Measurements from ENCODE around the gene TFDP2. TPM values are rescaled to one million over a fixed set of nuclear protein-coding genes. Genes with fewer than 3 reads are reported as not detected.

The TFDP2 gene
- total and polyA plus RNA-seq, 9 of the 15 experiments (the other 6 are each of a cell fraction or from before 2014, with no cell fraction given) = 95.6 to 179 (median 126) TPM

DNA sequence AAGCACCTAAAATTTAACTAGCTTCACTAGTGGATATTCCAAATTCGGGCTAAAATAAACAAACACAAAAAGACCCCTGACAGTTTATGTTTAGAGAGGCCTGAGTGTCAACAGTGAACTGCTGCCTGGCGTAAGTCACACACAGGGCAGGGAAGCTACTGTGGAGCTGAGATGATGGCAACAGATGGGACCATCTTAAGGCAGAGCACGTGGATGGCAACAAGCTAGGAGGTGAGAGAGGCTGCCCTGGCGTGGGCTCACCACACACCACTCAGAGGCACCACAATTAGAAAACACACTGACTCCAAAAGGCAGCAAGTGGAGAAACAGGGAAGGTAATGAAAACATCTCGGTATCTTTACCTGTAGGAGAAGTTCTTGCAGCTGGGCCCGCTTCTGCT, 179.6 kb downstream of the TFDP2 start (continued):
- TF ChIP-seq, protein P1, sequence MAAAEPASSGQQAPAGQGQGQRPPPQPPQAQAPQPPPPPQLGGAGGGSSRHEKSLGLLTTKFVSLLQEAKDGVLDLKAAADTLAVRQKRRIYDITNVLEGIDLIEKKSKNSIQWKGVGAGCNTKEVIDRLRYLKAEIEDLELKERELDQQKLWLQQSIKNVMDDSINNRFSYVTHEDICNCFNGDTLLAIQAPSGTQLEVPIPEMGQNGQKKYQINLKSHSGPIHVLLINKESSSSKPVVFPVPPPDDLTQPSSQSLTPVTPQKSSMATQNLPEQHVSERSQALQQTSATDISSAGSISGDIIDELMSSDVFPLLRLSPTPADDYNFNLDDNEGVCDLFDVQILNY (CRISPR knock-in tag; IDR thresholded peaks at IDR 0.05) = no peak
- no peak for TF ChIP-seq ZFP30 (CRISPR knock-in tag; IDR thresholded peaks at IDR 0.05; ENCODE audit: borderline replicate concordance)

DNA sequence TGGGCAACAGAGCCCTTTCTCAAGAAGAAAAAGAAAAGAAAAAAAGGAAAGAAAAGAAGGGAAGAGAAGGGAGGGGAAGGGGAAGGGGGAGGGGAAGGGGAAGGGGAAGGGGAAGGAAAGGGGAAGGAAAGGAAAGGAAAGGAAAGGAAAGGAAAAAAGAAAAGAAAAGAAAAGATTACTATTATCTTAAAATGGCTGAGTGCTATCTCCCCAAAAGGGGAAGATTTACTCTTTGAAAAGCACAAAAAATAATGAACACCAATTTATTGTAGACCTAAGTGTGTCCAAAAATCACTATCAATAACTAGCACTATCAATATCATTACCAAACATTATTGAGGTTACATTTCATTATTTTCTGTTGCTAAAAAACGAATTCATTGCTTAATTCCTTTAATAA, 183.9 kb downstream of the TFDP2 start:
- POLR2A ChIA-PET = interaction anchor here (0.6 kb wide), 1 partner anchor 352 kb away, joined by 6 read pairs; no protein-coding TSS in a partner anchor
- no peaks in the 10 kb centered on the region for H3K9me1 ChIP-seq (ENCODE audit: control insufficient read depth, insufficient read depth, low read length)
- no TSS peak for BruUV-seq (replicated peaks)
- TF ChIP-seq HIVEP1 (CRISPR knock-in tag; IDR thresholded peaks at IDR 0.05) (no peak), HNRNPK (IDR thresholded peaks at IDR 0.05; ENCODE audit: low read depth, low read length, poor library complexity, severe bottlenecking) (peak; percentile 66)
- TF ChIP-seq, protein P2, sequence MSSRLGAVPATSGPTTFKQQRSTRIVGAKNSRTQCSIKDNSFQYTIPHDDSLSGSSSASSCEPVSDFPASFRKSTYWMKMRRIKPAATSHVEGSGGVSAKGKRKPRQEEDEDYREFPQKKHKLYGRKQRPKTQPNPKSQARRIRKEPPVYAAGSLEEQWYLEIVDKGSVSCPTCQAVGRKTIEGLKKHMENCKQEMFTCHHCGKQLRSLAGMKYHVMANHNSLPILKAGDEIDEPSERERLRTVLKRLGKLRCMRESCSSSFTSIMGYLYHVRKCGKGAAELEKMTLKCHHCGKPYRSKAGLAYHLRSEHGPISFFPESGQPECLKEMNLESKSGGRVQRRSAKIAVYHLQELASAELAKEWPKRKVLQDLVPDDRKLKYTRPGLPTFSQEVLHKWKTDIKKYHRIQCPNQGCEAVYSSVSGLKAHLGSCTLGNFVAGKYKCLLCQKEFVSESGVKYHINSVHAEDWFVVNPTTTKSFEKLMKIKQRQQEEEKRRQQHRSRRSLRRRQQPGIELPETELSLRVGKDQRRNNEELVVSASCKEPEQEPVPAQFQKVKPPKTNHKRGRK (tag; IDR thresholded peaks at IDR 0.05) = peak; percentile 21; the same call in 1 of the 2 replicates
- WGBS (ENCODE audit: insufficient coverage, low coverage, missing lambda C conversion rate) = 23% methylated on average over 1 of the region's 1 CpG
- no peaks in the 10 kb centered on the region for H3K79me2 ChIP-seq (ENCODE audit: control insufficient read depth, insufficient read depth, low read length)
- no peaks in the 10 kb centered on the region for H3K27me3 ChIP-seq (ENCODE audit: control insufficient read depth in 2 of 2, insufficient read depth in 2 of 2, low read length in 2 of 2)
- H2AFZ ChIP-seq (ENCODE audit: low read depth, low read length) = no peak overlapping the region
- intact Hi-C loops (cut with micrococcal nuclease) (no loop called here), in situ Hi-C loops (cut with MboI) (no loop called here)
- H4K20me1 ChIP-seq (replicated peaks; ENCODE audit: control insufficient read depth, insufficient read depth, low read length) = no peaks in the 10 kb centered on the region
- H3K4me2 ChIP-seq (ENCODE audit: insufficient read depth, low read length) = no peak overlapping the region
- no peak for ATAC-seq
- no peak overlapping the region for H3K4me3 ChIP-seq
- no peaks in the 10 kb centered on the region for H3K9me3 ChIP-seq (replicated peaks; ENCODE audit: control insufficient read depth, insufficient read depth, low read depth, low read length)
- no peak overlapping the region for H3K27ac ChIP-seq (ENCODE audit: extremely low read depth, low read depth, low read length)
- no peak for FAIRE-seq
- no peaks in the 10 kb centered on the region; a peak in 1 of 5 replicates for H3K4me1 ChIP-seq (replicated peaks in 1 of 2; ENCODE audit: control insufficient read depth in 2 of 2, insufficient read depth in 2 of 2, low read length in 2 of 2)
- no peak overlapping the region for H3K9ac ChIP-seq (ENCODE audit: insufficient read depth in 1 of 2, low read depth in 2 of 2, low read length in 2 of 2)
- no peak for DNase-seq (ENCODE audit: extremely low read depth in 1 of 4, low spot score in 3 of 4)
- CTCF ChIA-PET (ENCODE audit: low intra/inter-chr PET ratio) = no interaction called here
- peaks cover 71% of the 10 kb centered on the region for H3K36me3 ChIP-seq (ENCODE audit: control insufficient read depth, insufficient read depth, low read length)

Measured in K562 (cell line).